ENCODE results near the gene SLC25A27.

The SLC25A27 gene

DNA sequence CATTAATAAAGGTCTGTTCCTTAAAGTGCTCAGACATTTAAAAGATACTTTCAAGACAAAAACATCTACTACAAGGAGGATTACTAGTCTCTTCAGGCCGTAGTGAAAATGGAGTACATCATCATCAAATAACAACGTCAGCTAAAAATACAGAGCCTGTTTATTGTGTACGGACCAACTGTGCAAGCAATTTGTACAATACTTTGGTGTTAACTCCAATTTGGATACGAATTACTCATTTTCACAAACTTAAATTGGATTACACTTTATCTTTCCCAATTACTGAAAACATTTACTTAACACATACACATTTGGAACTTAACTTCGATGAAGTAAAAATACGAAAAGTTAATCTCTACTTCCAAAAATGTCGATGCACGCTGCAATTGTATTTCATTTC, 959 bp upstream of the SLC25A27 start:
- peak; percentile 47 for DNase-seq

DNA sequence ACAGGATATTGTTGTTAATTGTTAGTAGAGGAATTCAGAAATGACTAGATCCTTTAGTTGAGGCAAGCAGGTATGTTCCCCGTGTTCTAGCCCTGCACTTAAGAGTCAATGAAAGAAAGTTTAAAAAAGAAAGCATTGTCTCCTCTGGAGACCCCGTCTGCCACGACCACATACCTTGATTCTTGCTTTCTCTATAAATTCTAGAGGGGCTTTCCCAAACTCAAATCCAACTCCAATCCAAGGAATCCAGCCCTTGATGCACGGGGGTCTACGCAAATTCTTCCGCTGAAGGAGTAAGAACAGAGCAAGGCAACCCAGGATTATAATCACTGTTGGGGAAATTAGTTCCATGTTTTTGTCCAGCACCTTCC, 558 bp upstream of the SLC25A27 start:
- DNase-seq, result peak; percentile 41

DNA sequence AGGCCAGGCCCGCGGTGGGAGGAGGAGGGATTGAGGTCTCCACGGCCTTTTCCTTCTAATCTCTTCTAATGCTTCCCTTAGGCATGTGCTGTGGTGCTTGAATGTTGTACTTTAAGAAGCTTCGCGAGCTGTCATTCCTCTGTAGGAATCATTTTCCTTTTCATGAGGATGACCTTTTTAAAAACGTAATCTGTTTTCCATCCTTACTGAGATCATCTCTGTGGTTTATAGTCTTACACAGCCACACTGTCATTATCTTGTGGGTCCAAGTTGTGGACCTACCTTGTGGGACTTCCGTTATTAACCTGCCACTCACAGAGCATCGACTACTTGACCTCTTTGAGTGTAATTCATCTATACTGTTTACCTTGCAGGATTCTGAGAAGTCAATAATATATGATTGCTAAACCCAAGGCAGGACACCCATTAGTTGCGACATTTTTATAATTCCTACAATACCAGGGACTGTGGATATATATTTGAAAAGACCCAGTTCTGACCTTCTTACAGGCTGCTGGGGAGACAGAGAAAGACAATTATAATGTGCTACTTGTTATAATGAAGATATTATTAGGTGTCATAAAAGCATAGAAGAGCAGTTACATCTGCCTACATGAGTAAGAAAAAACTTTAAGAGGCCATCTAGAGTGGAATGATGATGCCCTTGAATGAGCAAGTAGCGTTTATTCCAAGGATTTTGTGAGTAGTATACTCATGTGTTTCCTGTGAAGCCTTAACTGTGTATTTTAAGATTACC, 842 bp downstream of the SLC25A27 start:
- no peak for DNase-seq

DNA sequence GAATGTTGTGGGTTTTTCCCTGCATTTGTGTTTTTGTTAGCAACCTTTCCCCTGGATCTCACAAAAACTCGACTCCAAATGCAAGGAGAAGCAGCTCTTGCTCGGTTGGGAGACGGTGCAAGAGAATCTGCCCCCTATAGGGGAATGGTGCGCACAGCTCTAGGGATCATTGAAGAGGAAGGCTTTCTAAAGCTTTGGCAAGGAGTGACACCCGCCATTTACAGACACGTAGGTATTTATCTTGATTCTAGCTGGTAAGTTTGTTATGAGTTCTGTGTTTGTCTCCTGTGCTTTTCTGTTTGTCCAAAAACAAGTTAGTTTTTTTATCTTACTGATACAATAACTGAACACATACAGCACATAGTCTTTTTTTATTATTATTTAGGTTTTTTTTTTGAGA, 3.0 kb downstream of the SLC25A27 start:
- no peak for DNase-seq

DNA sequence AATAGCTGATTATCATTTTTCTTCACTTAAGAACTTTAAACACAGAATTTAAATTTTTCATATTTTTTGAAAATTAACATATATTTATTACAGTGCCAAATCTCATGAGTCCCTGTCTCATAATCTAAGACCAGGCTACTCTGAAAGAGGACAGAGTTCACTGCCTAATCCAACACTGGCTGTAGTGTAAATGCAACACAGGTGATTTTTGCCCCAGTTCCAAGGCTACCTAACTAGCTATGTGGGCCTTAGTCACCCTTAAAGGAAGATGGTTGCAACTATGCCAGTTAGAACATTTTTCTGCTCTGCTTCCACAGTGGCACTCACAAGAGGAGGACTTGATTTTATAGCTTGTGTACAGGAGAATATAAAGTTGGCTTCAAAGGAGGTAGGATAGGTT, 4.9 kb downstream of the SLC25A27 start:
- DNase-seq, result no peak

DNA sequence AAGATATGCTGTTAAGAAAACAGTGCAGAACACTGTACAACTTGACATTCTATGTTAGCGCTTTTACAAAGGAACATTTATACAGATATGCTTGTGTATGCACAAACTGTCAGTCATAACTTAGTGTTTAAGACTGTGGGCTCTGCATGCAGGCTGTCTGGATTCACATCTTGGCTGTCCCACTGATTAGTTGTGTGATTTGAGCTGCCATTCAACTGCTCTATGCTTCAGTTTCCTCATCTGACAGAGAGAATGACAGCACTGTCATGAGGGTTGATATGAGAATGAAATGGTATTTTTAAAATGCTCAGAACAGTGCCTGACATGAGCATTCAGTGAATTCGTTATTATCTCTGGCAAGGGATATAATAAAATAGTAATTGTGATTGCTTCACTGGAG, 8.7 kb downstream of the SLC25A27 start:
- no peak for DNase-seq

DNA sequence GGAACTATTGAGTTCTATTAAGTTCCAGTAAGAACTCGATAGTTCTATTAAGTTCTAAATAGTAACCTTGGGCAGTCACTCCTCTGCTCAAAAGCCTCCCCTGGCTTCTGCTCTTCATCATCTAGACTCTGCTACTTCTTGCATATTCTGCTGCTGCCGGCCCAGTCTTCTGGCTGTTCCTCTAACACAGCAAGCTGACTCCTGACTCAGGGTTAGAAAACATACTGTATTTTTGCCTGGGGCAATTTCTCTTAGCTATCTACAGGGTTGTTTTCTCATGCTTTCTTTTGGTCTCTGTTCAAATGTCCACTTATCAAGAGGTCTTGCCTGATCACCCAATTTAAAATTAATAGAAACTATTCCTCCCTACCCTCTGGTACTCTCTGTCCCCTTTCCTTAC, 14.6 kb downstream of the SLC25A27 start:
- DNase-seq, result no peak

DNA sequence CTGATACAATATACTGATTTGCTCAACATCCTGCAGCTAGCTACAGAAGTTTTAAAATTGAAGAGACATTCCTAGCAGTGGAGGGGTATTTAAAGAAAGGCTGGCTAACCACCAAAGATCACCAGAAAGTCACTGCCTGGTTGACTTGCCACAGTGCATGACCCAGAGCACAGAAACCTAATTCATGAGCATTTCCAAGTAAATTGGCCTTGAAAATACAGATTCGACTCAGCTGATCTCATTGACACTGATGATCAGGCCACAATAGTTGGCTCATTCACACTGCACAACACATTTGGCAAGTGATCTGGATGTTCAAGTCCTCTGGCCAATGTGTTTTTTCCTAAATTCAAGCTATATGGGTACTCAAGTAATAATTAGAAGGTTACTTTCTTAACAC, 21.6 kb downstream of the SLC25A27 start:
- DNase-seq, result no peak

DNA sequence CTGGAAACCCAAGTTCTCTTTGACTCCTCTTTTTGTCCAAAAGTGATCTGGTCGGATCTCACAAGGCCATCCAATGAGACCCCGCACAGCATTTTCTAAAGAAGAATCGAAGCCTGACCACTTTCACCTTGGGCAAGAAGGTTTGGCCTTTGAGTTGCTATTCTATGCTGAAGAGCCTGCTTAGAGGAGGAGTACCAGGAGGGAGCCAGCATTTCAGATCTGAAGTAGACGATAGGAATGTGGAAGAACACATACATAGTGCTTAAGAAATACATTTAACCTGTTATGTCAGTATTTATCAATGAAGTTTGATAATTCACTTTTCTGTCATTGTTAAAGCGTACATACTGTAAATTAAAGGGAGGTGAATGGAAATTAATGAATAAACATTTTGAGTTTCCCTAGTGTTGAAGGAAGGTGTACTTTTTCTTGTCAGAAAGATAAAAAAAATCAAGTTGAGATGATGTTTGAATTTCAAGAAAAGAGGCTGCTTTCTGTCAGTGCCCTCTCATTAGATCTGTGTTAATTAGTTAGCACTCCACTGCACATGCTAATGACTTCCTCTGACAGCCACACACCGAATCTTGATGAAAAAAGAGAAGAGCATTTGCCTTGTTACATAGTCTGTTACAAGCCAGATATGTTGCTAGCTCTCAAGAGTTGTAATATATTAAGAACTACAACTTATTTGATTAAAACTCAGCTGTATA, 24.0 kb downstream of the SLC25A27 start:
- no peak for DNase-seq

DNA sequence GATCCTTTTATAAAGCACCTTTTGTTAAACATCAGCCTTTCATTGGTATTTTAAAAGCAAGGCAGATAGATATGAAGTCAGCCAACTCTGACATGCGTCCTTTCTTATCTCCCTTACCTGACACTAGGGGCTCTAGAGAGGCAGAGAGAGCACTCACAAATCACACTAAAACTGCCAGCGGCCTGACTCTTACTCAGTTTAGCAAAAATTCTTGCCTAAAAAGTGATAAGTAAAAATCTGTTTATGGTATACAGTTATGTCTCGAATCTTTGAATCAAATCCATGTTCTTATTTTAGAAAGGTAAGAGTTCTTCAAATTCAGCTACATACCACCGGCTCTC, 24.5 kb downstream of the SLC25A27 start:
- peak; percentile 12 for DNase-seq

DNA sequence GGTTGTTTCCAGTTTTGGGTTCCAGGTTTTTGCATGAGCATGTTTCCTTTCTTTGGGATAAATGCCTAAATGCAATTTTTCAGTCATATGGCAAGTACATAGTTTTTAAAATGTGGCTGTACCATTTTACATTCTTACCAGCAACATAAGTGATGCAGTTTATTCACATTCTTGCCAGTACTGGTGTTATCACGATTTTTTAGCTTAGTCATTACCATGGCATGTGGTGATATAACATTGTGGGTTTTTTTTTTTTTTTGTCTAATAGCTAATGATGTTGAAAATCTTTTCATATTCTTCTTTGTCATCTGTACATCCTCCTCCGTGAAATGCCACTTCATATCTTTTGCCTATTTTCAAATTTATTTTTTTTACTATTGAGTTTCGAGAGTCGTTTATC, 32.0 kb downstream of the SLC25A27 start:
- DNase-seq, result no peak

DNA sequence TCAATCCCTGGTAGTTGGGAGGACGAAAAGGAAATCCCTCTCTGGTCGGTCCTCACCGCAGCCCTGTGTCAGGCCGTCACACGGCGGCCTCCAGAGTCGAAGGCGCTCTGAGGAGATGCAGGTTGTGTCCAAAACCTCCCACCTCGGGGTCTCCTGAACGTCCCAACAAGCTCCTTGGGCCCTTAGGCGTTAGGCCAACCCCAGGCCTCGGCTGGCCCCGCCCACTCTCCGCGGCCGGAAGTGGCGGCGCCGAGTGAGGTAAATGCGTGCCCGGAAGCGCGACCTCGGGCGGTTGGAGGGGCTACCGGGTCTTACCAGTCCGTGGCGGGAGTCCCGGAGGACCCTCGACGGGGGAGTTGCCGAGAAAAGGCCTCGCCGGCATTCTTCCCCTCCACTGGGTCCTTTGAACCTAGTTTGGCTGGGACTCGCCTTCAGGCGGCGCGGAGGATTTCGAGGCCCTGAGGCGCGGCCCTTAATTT, 34.9 kb downstream of the SLC25A27 start, which contains the start of gene TDRD6:
TSS of gene TDRD6 (plus strand) at position 267 of the 479 bp plus-strand sequence. CDS start 244 bp downstream, outside the sequence.
- DNase-seq, result no peak

DNA sequence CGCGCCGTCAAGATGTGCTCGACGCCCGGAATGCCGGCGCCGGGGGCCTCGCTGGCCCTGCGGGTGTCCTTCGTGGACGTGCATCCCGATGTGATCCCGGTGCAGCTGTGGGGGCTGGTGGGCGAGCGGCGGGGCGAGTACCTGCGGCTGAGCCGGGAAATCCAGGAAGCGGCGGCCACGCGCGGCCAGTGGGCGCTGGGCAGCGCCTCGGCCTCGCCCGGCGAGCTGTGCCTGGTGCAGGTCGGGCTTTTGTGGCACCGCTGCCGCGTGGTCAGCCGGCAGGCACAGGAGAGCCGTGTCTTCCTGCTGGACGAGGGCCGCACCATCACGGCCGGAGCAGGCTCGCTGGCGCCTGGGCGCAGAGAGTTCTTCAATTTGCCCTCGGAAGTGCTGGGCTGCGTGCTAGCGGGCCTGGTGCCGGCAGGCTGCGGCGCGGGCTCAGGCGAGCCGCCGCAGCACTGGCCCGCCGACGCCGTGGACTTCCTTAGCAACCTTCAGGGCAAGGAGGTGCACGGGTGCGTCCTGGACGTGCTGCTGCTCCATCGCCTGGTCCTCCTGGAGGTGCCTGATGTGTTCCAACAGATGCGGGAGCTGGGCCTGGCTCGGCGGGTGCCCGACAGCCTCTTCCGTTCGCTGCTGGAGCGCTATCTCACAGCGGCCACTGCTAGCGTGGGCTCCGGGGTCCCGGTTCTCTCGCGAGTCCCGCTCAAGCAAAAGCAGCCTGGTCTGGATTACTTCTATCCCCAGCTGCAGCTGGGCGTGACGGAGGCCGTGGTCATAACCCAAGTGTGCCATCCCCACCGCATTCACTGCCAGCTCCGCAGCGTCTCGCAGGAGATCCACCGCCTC, 35.6 kb downstream of the SLC25A27 start:
- no peak for DNase-seq

DNA sequence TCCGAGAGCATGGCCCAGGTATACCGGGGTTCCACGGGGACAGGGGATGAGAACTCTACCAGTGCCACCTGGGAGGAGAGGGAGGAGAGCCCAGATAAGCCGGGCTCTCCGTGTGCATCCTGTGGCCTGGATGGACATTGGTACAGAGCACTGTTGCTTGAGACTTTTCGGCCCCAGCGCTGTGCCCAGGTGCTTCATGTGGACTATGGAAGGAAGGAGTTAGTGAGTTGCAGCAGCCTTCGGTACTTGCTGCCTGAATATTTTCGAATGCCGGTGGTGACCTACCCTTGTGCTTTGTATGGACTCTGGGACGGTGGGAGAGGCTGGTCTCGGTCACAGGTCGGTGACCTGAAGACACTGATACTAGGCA, 36.2 kb downstream of the SLC25A27 start:
- DNase-seq, result no peak

DNA sequence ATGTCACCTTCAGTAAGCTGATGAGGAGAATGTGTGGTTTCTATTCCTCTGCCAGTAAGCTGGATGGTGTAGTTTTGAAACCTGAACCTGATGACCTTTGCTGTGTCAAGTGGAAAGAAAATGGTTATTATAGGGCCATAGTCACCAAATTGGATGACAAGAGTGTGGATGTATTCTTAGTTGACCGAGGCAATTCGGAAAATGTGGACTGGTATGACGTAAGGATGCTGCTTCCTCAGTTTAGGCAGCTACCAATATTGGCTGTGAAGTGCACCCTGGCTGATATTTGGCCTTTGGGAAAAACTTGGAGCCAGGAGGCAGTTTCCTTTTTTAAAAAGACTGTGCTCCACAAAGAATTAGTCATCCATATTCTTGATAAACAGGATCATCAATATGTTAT, 36.9 kb downstream of the SLC25A27 start:
- DNase-seq, result no peak

DNA sequence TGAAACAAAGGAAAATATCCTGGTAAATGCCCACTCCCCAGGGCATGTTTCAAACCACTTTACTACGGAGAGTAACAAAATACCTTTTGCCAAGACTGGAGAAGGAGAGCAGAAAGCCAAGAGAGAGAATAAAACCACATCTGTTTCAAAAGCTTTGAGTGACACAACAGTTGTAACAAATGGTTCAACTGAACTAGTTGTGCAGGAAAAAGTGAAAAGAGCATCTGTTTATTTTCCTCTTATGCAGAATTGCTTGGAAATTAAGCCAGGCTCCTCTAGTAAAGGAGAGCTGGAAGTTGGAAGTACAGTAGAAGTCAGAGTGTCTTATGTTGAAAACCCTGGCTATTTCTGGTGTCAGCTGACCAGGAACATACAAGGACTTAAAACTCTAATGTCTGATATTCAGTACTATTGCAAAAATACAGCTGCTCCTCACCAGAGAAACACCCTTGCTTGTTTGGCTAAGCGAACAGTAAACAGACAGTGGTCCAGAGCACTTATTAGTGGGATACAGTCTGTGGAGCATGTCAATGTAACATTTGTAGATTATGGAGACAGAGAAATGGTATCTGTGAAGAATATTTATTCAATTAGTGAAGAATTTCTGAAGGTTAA, 37.5 kb downstream of the SLC25A27 start:
- no peak for DNase-seq

DNA sequence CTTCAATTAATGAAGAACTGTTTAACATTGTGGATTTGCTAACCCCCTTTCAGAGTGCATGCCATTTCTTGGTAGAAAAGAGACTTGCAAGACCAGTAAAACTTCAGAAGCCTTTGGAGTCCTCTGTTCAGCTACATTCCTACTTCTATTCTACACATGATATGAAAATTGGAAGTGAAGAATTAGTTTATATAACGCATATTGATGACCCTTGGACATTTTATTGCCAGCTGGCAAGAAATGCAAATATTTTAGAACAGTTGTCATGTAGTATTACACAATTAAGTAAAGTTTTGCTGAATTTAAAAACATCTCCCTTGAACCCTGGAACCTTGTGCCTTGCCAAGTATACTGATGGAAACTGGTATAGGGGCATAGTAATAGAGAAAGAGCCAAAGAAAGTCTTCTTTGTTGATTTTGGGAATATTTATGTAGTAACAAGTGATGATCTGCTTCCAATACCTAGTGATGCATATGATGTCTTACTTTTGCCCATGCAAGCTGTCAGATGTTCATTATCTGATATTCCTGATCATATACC, 38.2 kb downstream of the SLC25A27 start:
- DNase-seq, result no peak

DNA sequence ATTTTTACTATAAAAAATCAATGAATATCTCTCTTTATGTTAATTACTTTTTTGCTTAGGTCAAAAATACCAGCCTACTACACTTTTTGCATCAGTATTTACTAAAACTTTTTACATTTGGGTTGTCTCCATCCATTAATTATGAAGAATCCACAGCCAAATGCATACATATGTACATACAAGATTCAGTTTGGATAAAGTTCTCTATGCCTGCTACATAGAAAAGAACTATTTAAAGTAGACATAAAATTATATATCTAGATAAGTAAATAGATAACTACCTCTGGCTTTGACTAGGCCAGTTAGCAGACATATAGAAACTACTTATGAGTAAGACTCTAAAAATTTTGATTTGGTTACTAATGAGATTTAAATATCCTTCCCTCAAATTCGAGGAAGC, 47.2 kb downstream of the SLC25A27 start:
- no peak for DNase-seq

DNA sequence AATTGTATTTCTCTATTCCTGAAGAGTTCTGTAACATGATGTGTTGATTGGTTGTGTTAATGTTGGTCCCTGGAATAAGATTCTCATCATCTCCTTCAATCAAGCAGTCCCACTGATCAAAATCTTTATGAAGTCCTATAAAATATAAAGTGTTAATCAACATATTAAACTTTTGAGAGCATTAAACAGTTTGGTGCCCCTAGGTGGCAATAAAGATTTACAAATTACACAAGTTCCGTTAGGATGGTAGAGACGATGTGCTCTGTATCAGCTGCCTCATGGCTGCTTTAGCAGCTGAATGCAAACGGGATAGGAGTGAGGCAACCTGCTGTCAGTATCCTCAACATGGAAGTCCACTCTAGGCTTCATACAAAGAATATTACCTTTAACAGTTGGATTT, 51.8 kb downstream of the SLC25A27 start:
- DNase-seq, result peak; percentile 14

DNA sequence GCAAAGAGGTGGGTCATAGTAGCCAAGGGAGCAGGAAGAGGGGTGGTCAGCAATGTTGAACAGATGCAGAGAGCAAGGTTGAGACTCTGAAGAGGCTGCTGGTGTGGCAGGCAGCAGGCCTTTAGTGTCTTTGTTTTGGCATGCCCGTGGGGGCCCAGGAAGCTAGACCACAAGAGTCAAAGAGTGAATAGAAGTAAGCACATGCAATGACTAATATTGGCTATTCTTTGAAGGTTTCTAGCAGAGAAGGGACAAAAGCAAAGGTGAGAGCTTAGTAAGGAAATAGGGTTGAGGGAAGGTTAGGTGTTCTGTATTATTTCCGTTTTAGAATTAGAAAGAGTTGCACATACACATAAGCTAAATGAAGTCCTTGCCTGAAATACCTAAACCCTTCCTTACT, 53.7 kb downstream of the SLC25A27 start:
- no peak for DNase-seq

DNA sequence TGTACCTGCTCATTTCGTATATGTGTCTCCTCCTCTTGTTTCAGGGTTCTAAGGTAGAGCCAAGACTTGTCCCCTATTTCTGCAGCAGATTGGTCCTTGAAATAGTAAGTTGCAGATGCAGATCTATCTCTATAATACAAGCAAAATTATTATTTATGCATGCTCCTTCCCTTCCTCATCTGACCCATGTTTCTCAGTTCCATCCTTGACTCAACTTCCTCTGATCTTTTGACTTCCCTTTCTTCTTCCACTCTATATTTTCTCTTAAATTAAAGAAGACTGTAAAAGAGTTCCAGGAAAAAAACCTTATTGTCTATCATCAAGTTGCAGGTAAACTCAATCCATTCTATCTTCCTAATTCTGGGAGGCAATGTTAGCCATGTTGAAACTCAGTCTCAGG, 58.7 kb downstream of the SLC25A27 start:
- no peak for DNase-seq

DNA sequence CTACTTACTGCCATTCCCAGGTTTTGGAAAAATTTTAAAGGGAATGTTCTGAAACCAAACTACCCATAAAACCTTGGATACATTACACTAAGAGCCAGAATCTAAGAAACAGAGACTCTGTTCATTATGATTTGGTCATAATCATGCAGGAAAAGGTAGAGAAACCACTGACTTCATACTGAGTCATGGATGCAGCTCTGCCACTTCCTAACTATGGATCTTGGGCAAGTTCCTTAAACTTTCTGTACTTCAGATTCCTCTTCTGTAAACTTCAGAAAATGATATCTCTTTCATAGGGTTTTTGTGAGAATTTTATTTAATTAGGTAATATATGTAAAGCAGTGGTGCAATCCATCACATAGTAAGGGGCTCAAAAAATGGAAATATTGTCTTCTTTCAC, 62.4 kb downstream of the SLC25A27 start:
- no peak for DNase-seq

DNA sequence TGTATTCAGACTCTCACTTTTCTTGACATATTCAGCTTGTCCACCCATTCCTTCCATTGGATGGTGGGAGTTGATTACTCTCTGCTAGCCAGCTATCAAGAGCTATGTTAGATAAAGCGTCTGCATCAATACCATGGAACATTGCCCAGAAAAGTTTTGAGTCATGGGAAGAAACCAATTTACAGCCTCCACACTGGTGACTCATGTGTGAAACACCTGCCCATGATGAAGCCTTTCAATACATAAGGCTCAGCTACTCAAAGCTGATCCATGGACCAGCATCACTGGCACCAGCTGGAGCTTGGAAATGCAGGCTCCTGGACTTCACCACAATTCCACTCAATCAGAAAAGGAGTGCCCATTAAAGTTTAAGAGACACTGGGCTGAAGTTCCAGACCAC, 66.3 kb downstream of the SLC25A27 start:
- no peak for DNase-seq

Data from NCI-H1105 treated with DMSO at 0.1 percent for 48 hours (cell line).